ENCODE results near the gene AKT1S1.
A peak's percentile ranks its signal among the peaks of the same experiment; 100 is the strongest.

AKT1S1 gene

DNA sequence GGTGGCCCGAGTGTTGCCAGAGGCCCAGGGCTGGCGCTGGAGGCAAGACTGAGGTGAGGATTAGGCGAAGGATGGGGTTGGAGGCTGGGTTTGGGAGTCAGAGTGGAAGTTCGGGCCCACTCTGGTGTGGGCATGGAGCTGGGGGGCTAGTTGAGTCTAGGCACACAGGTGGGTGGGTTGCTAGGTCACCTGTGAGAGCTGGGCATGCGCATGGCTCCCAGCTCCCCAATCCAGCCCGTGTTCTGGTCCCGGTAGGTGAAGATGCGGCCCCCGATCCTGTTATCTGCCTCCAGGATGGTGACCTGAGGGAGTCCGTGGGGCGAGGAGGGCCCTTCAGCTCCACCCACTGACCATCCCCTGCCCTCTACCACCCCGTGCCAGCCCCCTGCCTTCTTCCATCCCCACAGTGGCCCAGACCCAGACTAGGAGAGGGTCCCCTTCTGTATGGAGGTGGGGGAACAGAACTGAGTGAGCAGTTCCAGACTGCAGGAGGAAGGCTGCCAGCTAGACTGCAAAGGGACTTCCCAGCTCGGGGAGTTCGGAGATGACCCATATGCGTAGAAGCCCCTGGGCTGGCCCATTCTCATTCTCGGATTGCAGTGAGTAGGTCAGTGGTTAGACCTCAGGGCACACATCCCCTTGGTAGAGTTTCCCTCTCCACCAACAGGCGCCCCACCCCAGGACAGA lies 17.9 kb upstream of the AKT1S1 start:
- ChIA-PET POLR2A (interaction anchor here (0.6 to 1.9 kb wide), 5 partner anchors 11 to 220 kb away, joined by 3 to 5 read pairs (median 3); no protein-coding TSS in a partner anchor), CTCF (interaction anchor here (0.7 to 3.1 kb wide), 6 partner anchors 11 to 33 kb away, joined by 3 to 15 read pairs (median 4); no protein-coding TSS in a partner anchor)
- TF ChIP-seq, protein P1, sequence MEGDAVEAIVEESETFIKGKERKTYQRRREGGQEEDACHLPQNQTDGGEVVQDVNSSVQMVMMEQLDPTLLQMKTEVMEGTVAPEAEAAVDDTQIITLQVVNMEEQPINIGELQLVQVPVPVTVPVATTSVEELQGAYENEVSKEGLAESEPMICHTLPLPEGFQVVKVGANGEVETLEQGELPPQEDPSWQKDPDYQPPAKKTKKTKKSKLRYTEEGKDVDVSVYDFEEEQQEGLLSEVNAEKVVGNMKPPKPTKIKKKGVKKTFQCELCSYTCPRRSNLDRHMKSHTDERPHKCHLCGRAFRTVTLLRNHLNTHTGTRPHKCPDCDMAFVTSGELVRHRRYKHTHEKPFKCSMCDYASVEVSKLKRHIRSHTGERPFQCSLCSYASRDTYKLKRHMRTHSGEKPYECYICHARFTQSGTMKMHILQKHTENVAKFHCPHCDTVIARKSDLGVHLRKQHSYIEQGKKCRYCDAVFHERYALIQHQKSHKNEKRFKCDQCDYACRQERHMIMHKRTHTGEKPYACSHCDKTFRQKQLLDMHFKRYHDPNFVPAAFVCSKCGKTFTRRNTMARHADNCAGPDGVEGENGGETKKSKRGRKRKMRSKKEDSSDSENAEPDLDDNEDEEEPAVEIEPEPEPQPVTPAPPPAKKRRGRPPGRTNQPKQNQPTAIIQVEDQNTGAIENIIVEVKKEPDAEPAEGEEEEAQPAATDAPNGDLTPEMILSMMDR (IDR thresholded peaks at IDR 0.05; ENCODE audit: control extremely low read depth, extremely low read depth, low read depth, missing control alignments): no peak
- DNase-seq (ENCODE audit: extremely low spot score): peak; percentile 58

DNA sequence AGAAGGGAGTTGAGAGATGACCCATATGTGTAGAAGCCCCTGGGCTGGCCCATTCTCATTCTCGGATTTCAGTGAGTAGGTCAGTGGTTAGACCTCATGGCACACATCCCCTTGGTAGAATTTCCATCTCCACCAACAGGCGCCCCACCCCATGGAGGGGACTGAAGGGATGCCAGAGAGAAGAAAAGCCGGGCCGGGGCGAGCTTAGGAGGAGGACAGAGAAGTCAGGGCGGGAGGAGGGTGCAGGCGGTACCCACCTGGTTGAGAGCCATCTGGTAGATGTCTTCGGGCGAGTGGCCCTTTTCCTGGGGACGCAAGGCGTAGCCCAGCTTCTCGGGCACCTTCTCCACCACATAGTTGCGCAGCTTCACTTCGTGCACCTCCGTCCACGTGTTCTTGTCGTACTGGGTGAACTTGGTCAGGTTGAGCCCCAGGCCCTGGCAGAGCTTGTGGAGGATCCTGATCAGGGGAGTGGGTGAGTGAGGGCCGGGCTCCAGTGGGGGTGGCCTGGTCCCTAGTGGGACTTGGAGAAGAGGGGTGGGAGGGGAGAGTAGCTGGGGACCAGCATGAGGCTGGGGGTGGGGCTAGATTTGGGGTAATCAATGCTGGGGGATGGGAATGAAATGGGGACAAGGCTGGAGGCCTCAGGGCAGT lies 17.0 kb upstream of the AKT1S1 start:
- no peak for DNase-seq (ENCODE audit: extremely low spot score)
- ChIA-PET CTCF (interaction anchor here (0.9 to 3.1 kb wide), 6 partner anchors 10 to 213 kb away, joined by 3 to 15 read pairs (median 4); no protein-coding TSS in a partner anchor), POLR2A (interaction anchor here (0.6 to 1.9 kb wide), 7 partner anchors 10 to 219 kb away, joined by 3 to 5 read pairs (median 3); no protein-coding TSS in a partner anchor)
- TF ChIP-seq, protein P1 (IDR thresholded peaks at IDR 0.05; ENCODE audit: control extremely low read depth, extremely low read depth, low read depth, missing control alignments): no peak

DNA sequence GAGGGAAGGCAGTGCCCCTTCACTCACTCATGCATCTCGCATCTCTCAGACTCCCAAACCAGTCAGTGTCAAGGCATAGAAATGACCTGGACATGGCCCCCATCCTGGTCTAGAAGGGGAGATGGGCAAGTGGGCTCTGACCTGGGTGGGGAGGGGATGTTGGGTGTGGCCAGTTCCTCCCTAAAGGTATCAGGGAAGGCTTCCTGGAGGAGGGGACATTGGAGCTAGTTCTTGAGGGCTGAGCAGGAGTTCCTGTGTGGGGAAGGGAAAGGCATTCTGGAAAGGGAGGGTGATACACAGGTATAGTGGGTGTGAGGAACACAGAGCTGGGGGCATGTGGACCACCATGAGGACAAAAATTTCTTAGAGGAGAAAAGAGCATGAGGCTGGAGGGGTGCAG lies 15.6 kb upstream of the AKT1S1 start:
- TF ChIP-seq, protein P1 (IDR thresholded peaks at IDR 0.05; ENCODE audit: control extremely low read depth, extremely low read depth, low read depth, missing control alignments): no peak
- ChIA-PET CTCF (interaction anchor here (3.1 kb wide), 1 partner anchor 20 kb away, joined by 15 read pairs; no protein-coding TSS in a partner anchor), POLR2A (interaction anchor here (1.5 kb wide), 1 partner anchor 19 kb away, joined by 3 read pairs; no protein-coding TSS in a partner anchor)
- DNase-seq (ENCODE audit: extremely low spot score): no peak

DNA sequence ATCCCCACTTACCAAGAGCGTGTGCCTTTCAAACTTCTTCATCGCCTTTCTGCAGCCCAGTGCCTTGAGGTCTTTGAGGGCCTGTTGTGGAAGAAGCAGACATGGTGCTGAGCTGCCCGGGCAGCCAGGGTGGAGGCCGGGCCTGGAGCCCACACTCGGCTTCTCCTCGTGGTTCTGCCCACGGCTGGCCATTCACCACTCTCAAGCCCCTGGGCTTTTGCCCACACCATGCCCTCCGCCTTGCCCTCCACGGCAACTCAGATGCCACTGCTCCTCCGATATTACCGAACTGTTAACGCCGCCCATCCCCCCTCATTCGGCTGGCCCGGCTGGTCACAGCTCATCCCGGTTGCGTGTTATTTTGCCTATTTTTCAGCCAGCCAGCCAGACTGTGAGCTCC lies 14.2 kb upstream of the AKT1S1 start:
- no peak for DNase-seq (ENCODE audit: extremely low spot score)
- TF ChIP-seq, protein P1 (IDR thresholded peaks at IDR 0.05; ENCODE audit: control extremely low read depth, extremely low read depth, low read depth, missing control alignments): no peak
- ChIA-PET CTCF (interaction anchor here (0.9 to 2.0 kb wide), 4 partner anchors 14 to 37 kb away, joined by 3 to 7 read pairs (median 4); no protein-coding TSS in a partner anchor), POLR2A (interaction anchor here (0.6 to 1.9 kb wide), 5 partner anchors 20 to 955 kb away, joined by 3 to 8 read pairs (median 4); partner anchors contain the start of gene NUP62)

DNA sequence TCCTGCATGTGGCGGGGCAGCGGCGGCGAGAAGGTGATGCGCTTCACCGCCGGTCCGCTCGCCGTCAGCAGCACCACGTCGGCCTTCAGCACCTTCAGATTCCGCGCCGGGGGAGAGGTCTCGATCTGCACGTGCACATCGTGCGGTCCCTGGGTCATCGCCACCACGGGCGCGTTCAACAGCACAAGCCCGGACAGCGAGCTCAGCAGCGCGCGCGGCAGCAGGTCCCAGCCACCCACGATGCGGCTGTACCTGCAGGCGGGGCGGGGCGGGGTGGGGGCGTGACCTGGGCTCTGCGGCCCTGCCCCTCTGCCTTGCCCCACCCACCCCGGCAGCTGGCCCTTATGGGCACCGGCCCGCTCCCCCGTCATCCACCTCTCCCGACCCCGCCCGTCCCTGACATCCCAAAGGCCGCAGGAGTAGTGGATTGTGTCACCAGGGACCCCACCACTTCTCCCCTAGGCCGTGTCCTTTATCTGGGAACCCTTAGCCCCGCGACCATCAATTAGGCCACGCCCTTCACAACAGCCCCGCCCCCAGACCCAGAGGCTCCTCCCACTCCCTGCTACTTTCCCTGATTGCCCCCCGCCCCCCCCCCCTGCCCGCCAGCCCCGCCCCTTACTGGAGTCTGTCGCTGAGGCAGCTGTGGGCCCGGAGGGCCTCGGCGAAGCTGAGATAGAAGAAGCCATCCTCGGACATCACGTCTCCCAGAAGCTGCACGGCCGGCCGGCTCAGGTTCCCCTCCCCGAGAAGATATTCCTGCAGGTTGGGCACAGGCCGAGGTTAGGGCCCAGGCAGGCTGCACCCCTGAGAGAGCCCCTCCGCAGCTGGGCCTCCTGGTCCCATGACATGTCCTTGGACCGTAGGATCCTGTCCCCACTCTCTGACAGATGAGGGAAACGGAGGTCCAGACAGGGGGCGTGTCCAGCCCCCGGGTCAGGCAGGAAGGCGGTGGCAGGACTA lies 13.5 kb upstream of the AKT1S1 start:
- TF ChIP-seq, protein P1 (IDR thresholded peaks at IDR 0.05; ENCODE audit: control extremely low read depth, extremely low read depth, low read depth, missing control alignments): no peak
- ChIA-PET POLR2A (interaction anchor here (0.6 to 1.9 kb wide), 6 partner anchors 14 to 75 kb away, joined by 3 to 9 read pairs (median 6); partner anchors contain the start of genes AKT1S1, ATF5, NUP62 and TBC1D17), CTCF (interaction anchor here (0.8 to 2.0 kb wide), 11 partner anchors 9 to 40 kb away, joined by 3 to 10 read pairs (median 4); partner anchors contain the start of genes AKT1S1, PTOV1 and TBC1D17)
- peak; percentile 84 for DNase-seq (ENCODE audit: extremely low spot score)
